LoVo (cell line): Measurements from ENCODE around the gene BLOC1S3.
A peak's percentile ranks its signal among the peaks of the same experiment; 100 is the strongest.

Source experiments
- DNase-seq: peaks from one replicate; pipeline ENCODE4 v3.0.0-alpha.2; 2016; ENCODE audit warnings: low spot score

The BLOC1S3 gene

DNA sequence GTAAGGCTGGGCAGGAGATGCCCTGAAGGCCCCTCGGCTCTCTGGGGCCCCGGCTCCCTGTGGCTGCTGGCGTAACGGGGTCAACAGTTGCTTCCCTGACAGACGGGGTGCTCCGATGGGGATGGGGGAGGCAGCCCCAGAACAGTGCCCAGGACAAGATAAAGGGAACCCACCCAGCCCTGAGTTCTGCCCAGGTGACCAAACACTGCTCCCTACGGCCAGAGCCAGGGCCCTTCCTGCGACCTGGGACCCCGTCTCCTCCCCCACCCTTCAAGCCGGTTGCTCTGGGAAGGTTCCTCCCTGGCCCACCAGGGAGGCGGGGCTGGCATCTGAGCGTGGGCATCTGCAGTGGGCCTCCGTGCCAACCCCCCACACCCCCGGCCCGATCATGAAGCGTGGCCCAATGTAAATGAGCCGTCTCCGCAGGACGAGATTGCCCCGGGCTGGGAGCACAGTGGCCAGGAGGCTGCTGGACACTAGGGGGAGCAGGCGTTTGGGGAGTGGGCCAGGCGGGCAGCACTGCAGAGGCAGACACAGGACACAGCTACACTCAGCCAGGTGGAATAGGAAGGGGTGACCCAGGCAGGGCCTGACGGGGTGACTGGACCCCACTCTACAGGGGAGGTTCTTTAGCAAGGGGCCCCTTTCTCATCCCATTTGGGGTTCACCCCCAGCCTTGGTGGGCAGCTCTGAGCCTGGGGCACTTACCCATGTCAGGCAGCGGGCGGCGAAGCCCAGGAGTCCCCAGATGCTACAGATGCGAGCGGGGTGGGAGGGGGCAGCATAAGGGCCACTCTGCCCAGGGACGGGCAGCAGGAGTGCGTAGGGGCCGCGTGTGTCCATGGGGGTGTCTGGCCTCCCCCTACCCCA is 16.6 kb upstream of the BLOC1S3 start:
- no peak for DNase-seq

DNA sequence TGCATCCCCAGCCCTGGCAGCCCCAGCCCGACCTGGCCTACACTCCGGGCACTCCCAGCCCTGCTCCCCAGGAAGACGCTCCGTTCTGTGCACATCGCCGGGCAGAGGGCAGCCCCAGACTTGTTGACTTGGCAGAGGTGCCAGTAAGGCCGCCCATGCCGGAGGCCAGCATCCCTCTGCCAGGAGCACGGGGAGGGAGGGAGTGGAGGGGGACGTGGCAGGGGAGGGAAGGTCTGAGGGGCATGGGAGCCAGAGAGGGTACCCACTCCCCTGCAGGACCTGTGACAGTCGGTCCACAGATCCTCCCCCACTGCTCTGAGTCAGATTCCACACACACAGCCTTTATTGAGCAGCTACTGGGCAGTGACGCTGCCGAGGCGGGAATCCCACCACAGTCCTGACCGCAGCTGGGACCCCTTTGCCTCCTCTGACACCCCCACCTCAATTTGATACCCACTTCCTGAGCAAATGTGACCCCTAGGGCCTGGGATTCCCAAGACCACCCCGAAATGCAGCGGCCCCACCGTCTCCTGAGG is 15.9 kb upstream of the BLOC1S3 start:
- DNase-seq, result no peak

DNA sequence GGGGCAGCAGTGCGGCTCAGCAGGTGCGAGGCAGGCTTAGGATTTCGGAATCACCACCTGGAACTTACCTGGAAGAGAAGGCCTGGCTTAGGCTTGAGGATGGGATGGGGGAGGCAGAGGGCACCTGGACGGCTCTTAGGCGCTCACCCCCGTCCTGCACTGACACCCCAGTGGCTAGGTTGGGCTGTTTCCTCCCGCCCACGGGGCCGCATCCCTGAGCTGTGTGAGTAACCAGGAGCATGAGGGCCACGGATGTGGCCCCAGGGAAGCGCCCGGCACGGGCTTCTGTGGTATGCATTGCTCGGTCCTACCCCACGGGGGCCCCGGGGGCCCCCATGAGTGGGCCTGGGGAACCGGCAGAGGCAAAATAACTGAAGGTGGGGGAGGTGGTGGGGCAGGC is 15.4 kb upstream of the BLOC1S3 start:
- no peak for DNase-seq

DNA sequence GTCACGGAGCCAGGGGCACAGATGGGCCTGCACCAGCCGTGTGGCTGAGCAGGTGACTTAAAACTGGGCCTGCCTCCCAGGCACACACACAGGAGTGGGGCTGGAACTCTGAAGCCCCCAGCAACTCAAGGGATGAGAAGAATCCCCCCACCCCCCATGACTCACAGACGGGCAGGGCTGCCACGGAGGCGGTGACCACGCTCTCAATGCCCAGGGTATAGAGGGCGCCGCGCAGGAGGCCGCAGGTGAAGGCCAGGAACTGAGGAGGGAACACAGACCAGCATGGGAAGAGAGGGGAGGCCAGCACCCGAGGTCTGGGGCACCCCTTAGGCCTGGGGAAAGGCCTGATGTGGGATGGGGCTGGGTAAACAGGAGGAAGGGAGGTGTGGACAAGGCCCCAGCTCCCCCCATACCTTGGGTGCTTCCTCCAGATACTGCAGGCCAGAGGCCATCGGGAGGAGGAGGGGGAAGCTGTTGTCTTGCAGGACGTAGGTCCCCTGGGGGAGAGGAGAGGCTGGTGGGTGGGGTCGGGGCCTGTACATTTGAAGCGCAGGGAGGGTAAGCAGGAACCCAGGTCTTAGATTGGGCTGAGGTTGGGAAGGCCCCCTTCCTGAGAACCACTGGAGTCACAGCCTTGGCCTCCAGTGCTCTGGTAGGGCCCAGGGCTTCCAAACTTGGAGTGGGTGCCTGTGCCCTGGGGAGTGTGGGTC is 14.7 kb upstream of the BLOC1S3 start:
- no peak for DNase-seq

DNA sequence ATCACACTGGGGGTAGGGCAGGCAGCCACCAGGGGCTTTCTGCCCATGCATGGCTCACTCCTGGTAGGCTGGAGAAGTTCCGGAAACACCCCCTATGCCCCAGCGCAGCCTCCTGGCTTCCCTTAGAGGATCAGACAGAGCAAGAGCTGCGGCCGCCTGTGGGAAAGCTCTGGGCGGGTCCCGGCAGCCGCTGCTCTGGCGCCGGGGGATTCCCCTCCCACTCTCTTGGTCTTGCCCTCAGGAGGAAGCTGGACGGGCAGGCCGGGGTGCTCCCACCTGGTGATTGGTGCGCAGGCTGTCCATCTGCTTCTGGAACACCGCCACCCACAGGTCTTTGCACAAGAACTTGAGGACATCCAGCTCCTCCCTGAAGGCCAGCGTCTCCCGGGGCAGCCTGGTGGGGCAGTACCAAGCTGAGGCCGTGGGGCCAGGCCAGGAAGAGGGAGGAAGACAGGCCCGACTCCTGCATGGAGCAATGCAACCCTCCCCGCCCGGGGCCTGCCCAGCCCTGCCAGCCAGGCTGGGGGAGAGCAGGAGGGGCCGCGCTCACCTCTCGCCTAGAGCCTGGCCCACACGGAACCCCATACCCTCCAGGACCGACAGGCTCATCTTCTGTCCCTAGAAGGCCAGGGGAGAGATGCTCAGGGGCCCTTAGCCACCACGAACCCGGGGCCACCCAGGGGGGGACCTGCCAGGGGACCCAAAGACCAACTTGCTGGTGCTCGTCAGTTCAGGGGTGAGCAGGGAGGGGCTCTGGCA is 13.8 kb upstream of the BLOC1S3 start:
- no peak for DNase-seq

DNA sequence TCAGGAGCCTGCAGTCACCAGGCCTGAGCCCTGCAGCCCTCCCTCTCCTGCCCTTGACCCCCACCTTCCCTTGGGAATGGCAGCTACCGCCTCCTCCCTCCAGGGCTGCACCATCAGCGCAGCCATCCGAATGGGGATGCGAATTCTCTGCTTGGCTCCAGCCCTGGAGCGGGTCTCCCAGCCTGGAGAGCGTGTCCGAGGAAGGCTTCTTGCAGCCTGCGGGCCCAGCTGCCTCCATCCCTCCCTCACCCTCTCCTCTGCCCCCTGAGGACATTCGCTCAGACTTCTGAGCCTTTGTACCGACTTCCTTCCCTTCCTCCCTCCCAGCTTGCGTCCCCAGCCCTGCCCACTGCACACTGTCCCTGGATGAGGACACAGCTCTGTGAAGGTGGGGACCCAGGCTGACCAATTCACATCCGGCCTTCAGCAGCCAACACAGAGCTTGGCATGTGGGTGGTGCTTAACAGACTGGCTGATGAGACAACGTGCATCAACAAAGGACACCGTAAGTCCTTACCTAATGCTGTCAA is 11.8 kb upstream of the BLOC1S3 start:
- no peak for DNase-seq

DNA sequence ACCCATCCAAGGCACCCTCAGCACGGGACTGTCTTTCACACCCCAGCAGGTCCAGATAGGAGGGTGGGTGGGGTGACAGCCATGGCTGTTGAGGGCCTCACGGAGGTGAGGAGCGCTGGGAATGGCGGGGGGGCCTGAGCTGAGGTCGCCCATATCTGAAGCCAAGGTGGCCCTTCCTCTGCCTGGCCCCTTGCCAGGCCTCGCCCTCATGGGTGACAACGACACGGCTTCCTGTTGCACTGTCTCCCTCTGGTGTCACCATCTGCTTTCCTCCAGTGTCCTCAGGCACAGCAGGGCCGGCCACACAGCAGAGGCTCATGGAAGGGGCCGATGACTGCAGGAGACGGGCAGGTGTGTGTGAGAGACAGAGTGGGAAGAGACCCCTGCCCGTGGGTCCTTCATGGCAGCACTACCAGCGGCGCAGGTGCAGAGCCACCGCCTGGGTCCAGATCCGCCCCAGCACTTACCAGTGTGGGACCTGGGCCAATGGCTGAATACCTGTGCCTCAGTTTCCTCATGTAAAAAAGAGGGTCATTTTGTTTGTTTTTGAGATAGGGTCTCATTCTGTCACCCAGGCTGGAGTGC is 9.7 kb upstream of the BLOC1S3 start:
- no peak for DNase-seq

DNA sequence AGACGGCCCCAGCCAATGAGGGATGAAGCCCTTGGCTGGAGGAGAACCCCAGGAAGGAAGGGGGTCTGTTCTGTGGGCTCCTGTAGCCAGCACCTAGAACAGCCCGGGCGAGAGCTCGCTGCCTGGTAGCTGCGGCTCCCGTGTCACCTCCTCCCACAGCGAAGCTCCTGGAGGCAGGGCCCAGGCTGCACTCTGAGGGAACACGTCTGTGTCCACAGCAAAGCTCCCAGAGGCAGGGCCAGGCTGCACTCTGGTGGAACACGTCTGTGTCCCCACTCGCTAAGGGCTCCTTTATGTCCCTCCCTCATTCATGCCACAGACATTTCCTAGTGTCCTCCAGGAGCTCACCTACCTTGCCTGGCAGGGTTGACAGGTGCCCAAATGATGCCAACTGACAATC is 9.0 kb upstream of the BLOC1S3 start:
- no peak for DNase-seq

DNA sequence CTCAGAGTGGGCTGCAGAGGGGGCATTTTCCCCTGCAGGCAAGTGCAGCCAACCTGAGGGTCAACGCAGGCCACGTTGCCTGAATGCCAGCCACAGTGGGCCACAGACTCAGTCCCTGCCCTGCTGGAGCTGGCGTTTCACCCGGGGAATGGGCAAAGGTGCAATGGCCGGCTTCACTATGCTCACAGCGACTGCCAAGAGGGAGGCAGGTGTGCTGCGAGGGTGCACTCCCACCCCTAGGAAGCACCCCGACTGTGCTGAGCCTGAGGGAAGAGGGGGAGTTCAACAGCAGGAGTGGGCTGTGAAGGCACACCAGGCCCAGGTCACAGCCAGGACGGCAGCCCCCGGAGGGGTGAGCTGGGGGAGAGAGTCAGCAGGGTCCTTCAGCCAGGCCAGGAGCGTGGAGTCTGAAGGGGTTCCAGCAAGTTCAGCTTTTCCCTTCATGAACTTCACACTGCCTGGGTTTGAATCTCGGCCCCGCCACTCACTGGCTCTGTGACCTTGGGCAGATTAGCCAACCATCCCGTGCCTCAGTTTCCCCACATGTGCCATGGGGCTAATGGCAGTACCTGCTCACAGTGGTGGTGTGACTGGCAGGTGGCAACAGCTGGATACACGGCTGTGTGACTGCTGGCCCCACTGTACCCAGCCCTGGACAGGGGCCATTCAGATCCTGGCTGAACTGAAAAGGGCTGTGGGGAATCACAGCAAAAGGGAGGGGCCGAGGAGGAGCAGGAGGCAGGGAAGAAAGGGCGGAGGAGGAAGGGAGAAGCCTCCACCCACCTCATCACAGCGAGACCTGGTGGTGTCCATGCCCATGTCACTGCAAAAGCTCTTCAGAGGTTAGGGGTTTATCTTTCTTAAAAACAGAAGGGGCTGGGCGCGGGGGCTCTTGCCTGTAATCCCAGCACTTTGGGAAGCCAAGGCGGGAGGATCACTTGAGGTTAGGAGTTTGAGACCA is 8.2 kb upstream of the BLOC1S3 start:
- DNase-seq, result no peak

DNA sequence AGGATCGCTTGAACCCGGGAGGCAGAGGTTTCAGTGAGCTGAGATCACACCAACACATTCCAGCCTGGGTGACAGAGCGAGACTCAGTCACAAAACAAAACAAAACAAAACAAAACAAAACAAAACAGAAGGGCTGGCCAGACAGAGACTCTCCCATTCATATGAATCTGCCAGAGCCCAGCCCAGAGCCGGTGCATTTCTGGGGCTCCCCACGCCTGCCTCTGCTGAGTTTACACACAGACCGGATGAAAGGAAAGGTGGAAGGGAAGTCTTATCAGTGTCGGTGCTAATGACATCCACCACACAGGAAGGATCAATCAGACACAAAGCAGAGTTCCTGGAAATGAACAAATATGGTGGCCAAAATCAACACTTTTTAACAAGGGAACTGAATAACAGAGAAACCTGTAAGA is 7.4 kb upstream of the BLOC1S3 start:
- no peak for DNase-seq

DNA sequence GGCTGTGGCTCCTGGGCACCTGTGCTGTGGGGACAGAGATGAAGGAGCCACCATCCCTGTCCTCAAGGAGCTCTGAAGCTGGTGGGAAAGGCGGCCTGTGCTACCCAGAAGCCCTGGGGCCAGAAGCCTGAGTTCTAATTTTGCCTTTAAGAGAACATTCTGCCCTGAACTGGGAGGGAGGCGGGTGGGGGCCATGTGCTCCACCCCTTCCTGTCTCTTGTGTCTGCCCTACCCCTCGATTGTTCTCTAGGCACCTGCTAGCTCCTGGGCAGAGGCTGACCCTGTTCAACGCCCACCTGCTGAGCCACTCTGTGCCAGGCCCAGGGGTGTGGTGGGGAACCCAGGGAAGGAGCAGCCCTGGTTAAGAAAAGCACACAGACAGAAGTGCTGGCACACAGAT is 6.4 kb upstream of the BLOC1S3 start:
- DNase-seq, result no peak

DNA sequence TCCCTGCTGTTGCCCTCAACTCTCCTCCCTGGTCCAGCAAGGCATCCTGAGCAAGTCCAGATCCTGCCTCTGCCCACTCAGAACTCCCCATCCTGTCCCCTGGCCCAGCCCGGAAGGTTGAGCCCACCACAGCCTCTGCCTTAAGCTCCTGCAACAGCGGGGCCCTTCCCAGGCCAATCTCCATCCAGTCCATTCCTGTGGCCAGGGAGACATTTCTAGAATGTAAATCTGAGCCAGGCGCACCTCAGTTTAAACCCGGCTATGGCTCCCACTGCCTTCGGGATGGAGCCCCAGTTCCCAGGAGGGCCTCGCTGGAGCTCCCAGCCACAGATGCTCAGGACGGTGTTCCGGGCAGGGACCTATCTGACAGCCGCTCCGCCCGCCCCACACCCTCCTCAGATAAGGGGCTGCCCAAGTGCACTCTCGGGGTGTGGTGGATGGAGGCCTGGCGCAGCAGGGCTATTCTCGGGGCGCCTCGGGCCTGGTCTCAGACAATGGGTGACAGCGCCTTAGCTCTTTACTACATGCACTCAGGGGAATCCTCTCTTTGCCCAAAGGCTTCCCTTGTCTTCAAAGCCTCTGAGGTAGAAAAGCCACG is 5.9 kb upstream of the BLOC1S3 start:
- no peak for DNase-seq

DNA sequence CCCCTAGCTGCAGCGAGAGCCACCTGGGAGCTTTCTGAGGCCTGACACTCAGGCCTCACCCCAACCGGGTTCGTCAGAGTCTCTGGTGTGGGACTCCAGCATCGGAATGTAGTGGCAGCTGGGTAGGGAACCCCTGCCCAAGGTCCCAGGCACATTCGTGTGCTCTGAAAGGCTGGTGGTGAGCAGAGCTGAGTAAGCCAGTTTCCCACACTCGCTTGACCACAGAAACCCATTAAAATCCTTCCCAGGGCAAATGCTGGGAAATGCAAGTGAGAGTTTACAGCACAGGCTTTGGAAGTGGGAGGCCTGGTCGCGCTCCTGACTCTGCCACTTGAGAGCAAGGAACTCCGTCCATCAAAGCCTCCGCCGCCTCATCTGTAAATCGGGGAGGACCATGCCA is 4.8 kb upstream of the BLOC1S3 start:
- DNase-seq, result no peak

DNA sequence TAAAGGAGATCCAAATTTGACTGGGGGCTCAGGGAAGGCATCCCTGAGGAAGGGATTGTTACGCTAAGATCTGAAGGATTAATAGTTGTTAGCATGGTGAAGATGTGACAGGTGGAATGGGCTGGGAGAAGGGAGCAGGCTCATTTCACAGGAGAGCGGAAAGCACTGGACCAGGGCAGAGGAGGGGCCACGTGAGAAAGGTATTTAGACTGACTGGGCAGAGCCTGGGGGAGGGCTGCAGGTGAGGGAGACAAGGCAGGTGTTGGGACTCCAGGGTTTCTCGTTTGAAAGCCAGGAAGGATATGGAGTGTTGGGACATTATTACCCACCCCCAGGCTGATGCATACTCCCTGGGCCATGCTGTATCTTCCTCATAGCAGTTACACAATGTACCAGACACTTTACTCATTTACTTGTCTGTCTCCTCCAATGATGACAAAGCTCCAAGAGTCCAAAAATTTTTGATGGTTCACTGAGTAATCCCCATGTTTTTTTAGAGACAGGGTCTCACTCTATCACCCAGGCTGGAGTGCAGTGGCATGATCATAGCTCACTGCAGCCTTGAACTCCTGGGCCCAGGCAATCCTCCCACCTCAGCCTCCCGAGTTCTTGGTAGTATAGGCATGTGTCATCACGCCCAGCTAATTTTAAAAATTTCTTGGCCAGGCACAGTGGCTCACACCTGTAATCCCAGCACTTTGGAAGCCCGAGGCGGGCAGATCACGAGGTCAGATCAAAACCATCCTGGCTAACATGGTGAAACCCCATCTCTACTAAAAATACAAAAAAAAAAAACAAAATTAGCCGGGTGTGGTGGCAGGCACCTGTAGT is 2.9 kb upstream of the BLOC1S3 start:
- no peak for DNase-seq

DNA sequence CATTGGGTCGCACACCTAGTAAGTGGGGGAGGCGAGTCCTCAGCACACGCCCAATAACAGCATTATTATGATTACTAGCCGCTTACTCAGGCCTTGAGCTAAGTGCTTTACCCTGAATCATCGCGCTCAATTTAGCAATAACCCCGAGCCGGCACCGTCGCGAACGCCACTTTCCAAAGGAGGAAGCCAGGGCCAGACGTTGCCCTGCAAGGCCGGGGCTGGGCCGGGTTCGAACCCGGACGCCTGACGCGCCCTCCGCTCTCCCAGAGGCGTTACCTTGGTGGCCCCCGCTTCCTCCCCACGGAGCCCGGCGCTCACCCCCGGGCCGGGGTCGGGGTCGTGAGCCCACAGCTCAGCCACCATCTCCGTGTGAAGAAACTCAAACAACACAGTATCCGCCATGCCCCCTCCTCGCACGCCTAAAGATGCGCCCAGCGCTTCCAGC is 745 bp upstream of the BLOC1S3 start, which contains the start of gene TRAPPC6A:
TRAPPC6A (minus strand) TSS at position 421 of the 445 bp plus-strand sequence; CDS start at position 402, 19 bp downstream.
- peak; percentile 49 for DNase-seq

DNA sequence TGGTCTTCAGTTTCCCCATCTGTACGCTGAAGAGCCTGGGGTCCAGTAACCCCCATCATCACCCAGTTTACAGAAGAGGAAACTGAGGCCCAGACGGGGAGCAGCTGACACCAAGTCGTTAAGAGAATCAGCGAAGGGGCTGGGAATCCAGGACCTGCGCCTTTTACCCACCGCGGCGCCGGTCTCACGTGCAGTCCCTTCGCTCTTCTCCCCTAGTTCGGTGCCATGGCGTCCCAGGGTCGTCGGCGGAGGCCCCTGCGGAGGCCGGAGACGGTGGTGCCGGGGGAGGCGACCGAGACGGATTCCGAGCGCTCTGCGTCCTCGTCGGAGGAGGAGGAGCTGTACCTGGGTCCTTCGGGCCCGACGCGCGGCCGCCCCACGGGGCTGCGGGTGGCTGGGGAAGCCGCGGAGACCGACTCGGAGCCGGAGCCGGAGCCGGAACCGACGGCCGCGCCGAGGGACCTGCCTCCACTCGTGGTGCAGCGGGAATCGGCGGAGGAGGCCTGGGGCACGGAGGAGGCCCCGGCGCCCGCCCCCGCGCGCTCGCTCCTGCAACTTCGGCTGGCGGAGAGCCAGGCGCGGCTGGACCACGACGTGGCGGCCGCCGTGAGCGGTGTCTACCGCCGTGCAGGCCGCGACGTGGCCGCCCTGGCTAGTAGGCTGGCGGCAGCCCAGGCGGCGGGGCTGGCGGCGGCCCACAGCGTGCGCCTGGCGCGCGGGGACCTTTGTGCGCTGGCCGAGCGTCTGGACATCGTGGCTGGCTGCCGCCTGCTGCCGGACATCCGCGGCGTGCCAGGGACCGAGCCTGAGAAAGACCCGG is 698 bp downstream of the BLOC1S3 start:
- no peak for DNase-seq

DNA sequence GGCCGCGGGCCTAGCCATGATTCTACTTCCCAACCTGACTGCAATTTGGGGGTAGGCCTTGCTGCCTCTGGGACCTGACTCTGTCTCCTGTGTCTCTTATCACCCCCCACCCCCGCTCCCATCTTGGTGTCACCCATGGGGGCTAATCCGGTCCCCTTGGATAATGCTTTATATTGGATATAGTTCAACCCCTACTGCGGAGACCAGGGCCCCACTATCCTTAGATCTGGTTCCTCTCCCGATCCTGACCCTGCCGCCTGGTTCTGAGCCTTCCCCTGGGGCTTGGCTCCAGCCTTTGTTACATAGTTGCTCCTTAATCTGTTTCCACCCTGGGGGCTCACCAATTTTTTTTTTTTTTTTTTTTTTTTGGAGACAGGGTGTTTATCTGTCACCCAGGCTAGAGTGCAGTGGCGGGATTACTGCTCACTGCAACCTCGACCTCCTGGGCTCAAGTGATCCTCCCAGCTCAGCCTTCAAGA is 1.3 kb downstream of the BLOC1S3 start:
- DNase-seq, result no peak

DNA sequence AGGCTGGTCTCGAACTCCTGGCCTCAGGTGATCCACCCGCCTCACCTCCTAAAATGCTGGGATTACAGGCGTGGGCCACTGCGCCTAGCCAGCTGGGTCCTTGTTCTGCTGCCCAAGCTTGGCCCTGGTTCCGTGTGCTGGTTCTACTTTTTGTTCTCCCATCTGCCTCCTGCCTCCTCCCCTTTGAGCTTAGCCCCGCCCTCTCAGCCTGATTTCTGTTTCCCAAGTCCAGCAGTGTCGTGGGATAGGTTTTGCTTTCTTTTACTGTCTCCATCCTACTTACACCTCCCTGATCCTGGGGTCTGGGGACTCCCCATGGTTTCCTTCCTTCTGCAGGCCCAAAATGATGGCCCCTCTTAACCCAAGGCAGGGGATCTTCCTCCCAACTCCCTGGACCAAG is 2.4 kb downstream of the BLOC1S3 start:
- no peak for DNase-seq
